Ishikawa (cell line): Measurements from ENCODE around the gene KSR2.

Experiments
- CEBPB ChIP-seq: IDR thresholded peaks from 2 replicates; pipeline ENCODE4 v1.6.1; 2012
- CREB1 ChIP-seq: IDR thresholded peaks from 2 replicates; pipeline ENCODE4 v1.6.1; 2012; ENCODE audit warnings: low read depth
- EGR1 ChIP-seq: IDR thresholded peaks from 2 replicates; pipeline ENCODE4 v1.6.1; 2012
- EP300 ChIP-seq: IDR thresholded peaks from 2 replicates; pipeline ENCODE4 v1.6.1; 2012; ENCODE audit warnings: borderline replicate concordance
- FOXM1 ChIP-seq: IDR thresholded peaks from 2 replicates; pipeline ENCODE4 v1.6.1; 2012; ENCODE audit warnings: low read depth, borderline replicate concordance
- NFIC ChIP-seq: IDR thresholded peaks from 2 replicates; pipeline ENCODE4 v1.6.1; 2012
- RAD21 ChIP-seq: IDR thresholded peaks from 2 replicates; pipeline ENCODE4 v1.6.1; 2012; ENCODE audit warnings: low read depth
- TAF1 ChIP-seq: IDR thresholded peaks from 2 replicates; pipeline ENCODE4 v1.6.1; 2012; ENCODE audit warnings: low read depth, mild to moderate bottlenecking
- TCF12 ChIP-seq: IDR thresholded peaks from 2 replicates; pipeline ENCODE4 v1.6.1; 2012; ENCODE audit warnings: low read depth
- TEAD4 ChIP-seq: IDR thresholded peaks from 2 replicates; pipeline ENCODE4 v1.6.1; 2012
- YY1 ChIP-seq: IDR thresholded peaks from 2 replicates; pipeline ENCODE4 v1.6.1; 2012; ENCODE audit warnings: low read depth
- ZBTB7A ChIP-seq: IDR thresholded peaks from 2 replicates; pipeline ENCODE4 v1.6.1; 2012; ENCODE audit warnings: low read depth
- TF ChIP-seq, protein P1 (sequence below): IDR thresholded peaks from 2 replicates; pipeline ENCODE4 v1.6.1; 2012
- TF ChIP-seq, protein P2 (sequence below): IDR thresholded peaks from 2 replicates; pipeline ENCODE4 v1.6.1; 2012; ENCODE audit warnings: low read depth, mild to moderate bottlenecking
- TF ChIP-seq, protein P3 (sequence below): IDR thresholded peaks from 2 replicates; pipeline ENCODE4 v1.6.1; 2012

The KSR2 gene

DNA sequence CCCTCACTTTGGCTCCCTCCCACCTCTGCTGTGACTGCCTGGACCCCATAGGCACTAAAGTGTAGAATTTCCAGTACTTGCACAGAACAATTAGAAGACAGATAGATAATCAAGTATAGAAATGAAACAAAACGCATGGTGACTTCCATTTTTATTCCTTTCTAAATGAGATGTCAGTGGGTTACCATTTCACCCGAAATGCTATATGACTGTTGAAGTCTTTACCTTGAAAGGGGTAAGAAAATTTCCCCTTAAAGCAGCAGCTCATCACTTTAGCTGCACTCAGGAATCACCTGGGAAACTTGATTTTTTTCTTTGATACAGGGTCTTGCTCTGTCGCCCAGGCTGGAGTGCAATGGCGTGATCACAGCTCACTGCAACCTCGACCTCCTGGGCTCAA is 12.5 kb upstream of the KSR2 start:
- TF ChIP-seq EGR1, result no peak
- no peak for TF ChIP-seq TCF12
- no peak for TF ChIP-seq YY1
- no peak for TF ChIP-seq EP300
- TF ChIP-seq ZBTB7A, result no peak
- TF ChIP-seq, protein P1, sequence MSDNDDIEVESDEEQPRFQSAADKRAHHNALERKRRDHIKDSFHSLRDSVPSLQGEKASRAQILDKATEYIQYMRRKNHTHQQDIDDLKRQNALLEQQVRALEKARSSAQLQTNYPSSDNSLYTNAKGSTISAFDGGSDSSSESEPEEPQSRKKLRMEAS, result no peak
- TF ChIP-seq RAD21, result no peak
- no peak for TF ChIP-seq NFIC
- no peak for TF ChIP-seq TEAD4
- TF ChIP-seq, protein P2, sequence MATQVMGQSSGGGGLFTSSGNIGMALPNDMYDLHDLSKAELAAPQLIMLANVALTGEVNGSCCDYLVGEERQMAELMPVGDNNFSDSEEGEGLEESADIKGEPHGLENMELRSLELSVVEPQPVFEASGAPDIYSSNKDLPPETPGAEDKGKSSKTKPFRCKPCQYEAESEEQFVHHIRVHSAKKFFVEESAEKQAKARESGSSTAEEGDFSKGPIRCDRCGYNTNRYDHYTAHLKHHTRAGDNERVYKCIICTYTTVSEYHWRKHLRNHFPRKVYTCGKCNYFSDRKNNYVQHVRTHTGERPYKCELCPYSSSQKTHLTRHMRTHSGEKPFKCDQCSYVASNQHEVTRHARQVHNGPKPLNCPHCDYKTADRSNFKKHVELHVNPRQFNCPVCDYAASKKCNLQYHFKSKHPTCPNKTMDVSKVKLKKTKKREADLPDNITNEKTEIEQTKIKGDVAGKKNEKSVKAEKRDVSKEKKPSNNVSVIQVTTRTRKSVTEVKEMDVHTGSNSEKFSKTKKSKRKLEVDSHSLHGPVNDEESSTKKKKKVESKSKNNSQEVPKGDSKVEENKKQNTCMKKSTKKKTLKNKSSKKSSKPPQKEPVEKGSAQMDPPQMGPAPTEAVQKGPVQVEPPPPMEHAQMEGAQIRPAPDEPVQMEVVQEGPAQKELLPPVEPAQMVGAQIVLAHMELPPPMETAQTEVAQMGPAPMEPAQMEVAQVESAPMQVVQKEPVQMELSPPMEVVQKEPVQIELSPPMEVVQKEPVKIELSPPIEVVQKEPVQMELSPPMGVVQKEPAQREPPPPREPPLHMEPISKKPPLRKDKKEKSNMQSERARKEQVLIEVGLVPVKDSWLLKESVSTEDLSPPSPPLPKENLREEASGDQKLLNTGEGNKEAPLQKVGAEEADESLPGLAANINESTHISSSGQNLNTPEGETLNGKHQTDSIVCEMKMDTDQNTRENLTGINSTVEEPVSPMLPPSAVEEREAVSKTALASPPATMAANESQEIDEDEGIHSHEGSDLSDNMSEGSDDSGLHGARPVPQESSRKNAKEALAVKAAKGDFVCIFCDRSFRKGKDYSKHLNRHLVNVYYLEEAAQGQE, result no peak
- TF ChIP-seq TAF1, result no peak

DNA sequence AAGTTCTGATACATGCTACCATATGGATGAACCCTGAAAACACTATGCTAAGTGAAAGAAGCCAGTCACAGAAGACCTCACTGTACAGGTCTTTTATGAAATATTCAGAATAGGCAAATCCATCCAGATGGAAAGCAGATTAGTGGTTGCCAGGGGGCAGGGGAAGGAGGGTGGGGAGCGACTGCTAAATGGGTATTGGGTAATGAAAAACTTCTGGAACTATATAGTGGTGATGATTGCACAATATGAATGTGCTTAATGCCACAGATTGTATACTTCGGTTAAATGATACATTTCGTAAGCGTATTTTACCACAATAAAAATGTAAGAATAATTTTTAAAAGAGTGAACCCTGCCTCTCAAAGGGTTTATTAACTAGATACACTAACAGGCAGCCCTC is 11.8 kb upstream of the KSR2 start:
- TF ChIP-seq RAD21 (no peak), YY1 (no peak), TEAD4 (no peak), TAF1 (no peak), CEBPB (no peak), FOXM1 (no peak), TCF12 (no peak), EGR1 (no peak), NFIC (no peak), CREB1 (no peak), EP300 (no peak), ZBTB7A (no peak)
- TF ChIP-seq, protein P2, result no peak
- TF ChIP-seq, protein P1, result no peak
- TF ChIP-seq, protein P3, sequence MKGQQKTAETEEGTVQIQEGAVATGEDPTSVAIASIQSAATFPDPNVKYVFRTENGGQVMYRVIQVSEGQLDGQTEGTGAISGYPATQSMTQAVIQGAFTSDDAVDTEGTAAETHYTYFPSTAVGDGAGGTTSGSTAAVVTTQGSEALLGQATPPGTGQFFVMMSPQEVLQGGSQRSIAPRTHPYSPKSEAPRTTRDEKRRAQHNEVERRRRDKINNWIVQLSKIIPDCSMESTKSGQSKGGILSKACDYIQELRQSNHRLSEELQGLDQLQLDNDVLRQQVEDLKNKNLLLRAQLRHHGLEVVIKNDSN, result no peak

DNA sequence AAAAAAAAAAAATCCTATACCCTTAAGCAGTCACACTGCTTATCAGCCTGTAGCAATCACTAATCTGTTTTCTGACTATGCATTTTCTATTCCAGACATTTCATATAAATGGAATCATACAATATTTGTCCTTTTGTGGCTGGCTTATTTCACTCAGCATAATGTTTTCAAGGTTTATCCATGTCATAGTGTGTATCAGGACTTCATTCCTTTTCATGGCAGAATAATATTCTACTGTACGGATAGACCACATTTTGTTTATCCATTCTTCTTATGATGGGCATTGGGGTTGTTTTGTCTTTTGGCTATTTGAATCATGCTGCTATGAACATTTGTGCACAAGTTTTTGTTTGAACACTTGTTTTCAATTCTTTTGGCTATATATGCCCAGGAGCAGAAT is 8.6 kb upstream of the KSR2 start:
- TF ChIP-seq TAF1, result no peak
- no peak for TF ChIP-seq EGR1
- TF ChIP-seq, protein P3, result no peak
- no peak for TF ChIP-seq TEAD4
- no peak for TF ChIP-seq FOXM1
- no peak for TF ChIP-seq CREB1
- TF ChIP-seq EP300, result no peak
- no peak for TF ChIP-seq YY1
- TF ChIP-seq TCF12, result no peak

DNA sequence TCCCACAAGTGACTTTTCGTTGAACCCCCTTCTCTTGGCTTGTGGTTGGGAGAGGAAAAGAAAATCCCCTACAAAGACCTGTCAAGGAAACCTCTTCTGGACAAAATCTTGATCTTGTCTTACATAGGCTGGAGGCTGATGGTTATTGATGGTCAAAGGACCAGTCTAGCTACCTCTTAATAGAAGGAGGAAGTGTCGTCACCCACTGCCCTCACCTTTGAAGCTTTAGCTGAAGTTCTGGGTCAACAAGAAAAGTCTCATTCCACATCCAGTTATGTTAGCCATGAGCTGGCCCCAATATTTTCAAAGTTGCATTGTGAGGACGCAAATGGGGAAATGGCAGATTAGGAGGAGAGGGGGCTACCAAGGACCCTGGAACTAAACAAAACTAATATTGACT is 6.2 kb upstream of the KSR2 start:
- TF ChIP-seq, protein P3, result no peak
- TF ChIP-seq RAD21 (no peak), CEBPB (no peak), YY1 (no peak), EP300 (no peak), CREB1 (no peak), NFIC (no peak), EGR1 (no peak), TCF12 (no peak), ZBTB7A (no peak), TEAD4 (no peak), TAF1 (no peak), FOXM1 (no peak)
- TF ChIP-seq, protein P2, result no peak
- TF ChIP-seq, protein P1, result no peak
